H1 (cell line): ENCODE data around the gene OR2H1. TPM values are rescaled to one million over a fixed set of nuclear protein-coding genes. Genes with fewer than 3 reads are reported as not detected.
"Not testable (repeated sequence)": the region's sequence is repeated elsewhere in the genome, so short reads cannot be mapped to it uniquely, and the experiment has no call there.

Experiments used
- CTCF ChIA-PET: fragments of 300-600 bp; sonication (Branson Sonifier 250); formaldehyde crosslinking; loops from one replicate; lab custom pipeline; 2021; ENCODE audit not compliant: partially characterized antibody; lab: Charles Lee
- POLR2A ChIA-PET: fragments of 300-600 bp; sonication (Branson Sonifier 250); formaldehyde crosslinking; loops from one replicate; lab custom pipeline; 2021; ENCODE audit warnings: inconsistent platforms; ENCODE audit not compliant: partially characterized antibody; lab: Charles Lee
- DNase-seq, 2 experiments: peaks; one replicate each; pipeline versions ENCODE4 v3.0.0 to v3.0.0-alpha.2; 2010 to 2022; ENCODE audit warnings: low spot score in 2 of 2, low read depth in 1 of 2, mixed read lengths in 1 of 2
- FAIRE-seq: peaks from 2 replicates; lab custom pipeline; 2011; peaks lifted over from hg19 to GRCh38; lab: Jason Lieb, UNC
- H2AFZ ChIP-seq: 2 replicates; pipeline ENCODE4 v1.8.1; 2012; ENCODE audit warnings: low read length, inconsistent platforms
- H2AK5ac ChIP-seq: 2 replicates; pipeline ENCODE4 v1.6.1; 2013; ENCODE audit warnings: low read depth, low read length
- H2BK120ac ChIP-seq: replicated peaks from 2 replicates; pipeline ENCODE3; 2013; ENCODE audit warnings: low read depth, low read length, inconsistent platforms
- H2BK12ac ChIP-seq: 2 replicates; pipeline ENCODE4 v1.6.1; 2013; ENCODE audit warnings: low read depth, low read length
- H2BK15ac ChIP-seq: 2 replicates; pipeline ENCODE4 v1.6.1; 2013; ENCODE audit warnings: low read length
- H2BK20ac ChIP-seq: 2 replicates; pipeline ENCODE4 v1.6.1; 2013; ENCODE audit warnings: low read length
- H2BK5ac ChIP-seq: 2 replicates; pipeline ENCODE4 v1.6.1; 2013; ENCODE audit warnings: low read depth, low read length
- H3K14ac ChIP-seq: 2 replicates; pipeline ENCODE4 v1.6.1; 2013; ENCODE audit warnings: inconsistent platforms; ENCODE audit not compliant: insufficient read length
- H3K18ac ChIP-seq: 2 replicates; pipeline ENCODE4 v1.6.1; 2013; ENCODE audit warnings: low read length; ENCODE audit errors: extremely low read depth
- H3K23ac ChIP-seq: 2 replicates; pipeline ENCODE4 v1.6.1; 2013; ENCODE audit warnings: inconsistent platforms; ENCODE audit not compliant: insufficient read length
- H3K23me2 ChIP-seq: 2 replicates; pipeline ENCODE4 v1.6.1; 2013; ENCODE audit warnings: low read depth, low read length
- H3K27ac ChIP-seq: 2 replicates; pipeline ENCODE4 v1.6.1; 2011; ENCODE audit warnings: low read depth, low read length, inconsistent platforms
- H3K27me3 ChIP-seq, 4 experiments: replicated peaks in 1 of 4; 1 replicate in 1 of 4; 2 replicates in 3 of 4; pipeline versions ENCODE4 v1.6.1 to v1.8.1; 2011 to 2013; ENCODE audit warnings: low read length in 3 of 4, mild to moderate bottlenecking in 3 of 4, inconsistent platforms in 2 of 4, mixed read lengths in 2 of 4, moderate library complexity in 1 of 4; ENCODE audit not compliant: control insufficient read depth in 3 of 4, insufficient read depth in 3 of 4; ENCODE audit errors: extremely low read depth in 1 of 4
- H3K36me3 ChIP-seq, 4 experiments: 2 replicates each; pipeline versions ENCODE4 v1.6.1 to v1.8.1; 2011 to 2013; ENCODE audit warnings: mild to moderate bottlenecking in 4 of 4, low read length in 3 of 4, moderate library complexity in 2 of 4, control low read depth in 1 of 4, inconsistent platforms in 1 of 4; ENCODE audit not compliant: insufficient read depth in 4 of 4, control insufficient read depth in 2 of 4
- H3K4ac ChIP-seq: replicated peaks from 2 replicates; pipeline ENCODE3; 2013; ENCODE audit warnings: low read length, low read depth, mixed read lengths, inconsistent platforms; ENCODE audit not compliant: insufficient read length
- H3K4me1 ChIP-seq, 4 experiments: replicated peaks in 1 of 4; 1 replicate in 1 of 4; 2 replicates in 3 of 4; pipeline versions ENCODE4 v1.6.1 to v1.8.1; 2011 to 2013; ENCODE audit warnings: low read length in 3 of 4, inconsistent platforms in 2 of 4, mixed read lengths in 1 of 4; ENCODE audit not compliant: insufficient read depth in 4 of 4, control insufficient read depth in 3 of 4
- H3K4me2 ChIP-seq, 2 experiments: 2 replicates each; pipeline versions ENCODE4 v1.6.1 to v1.8.1; 2011 to 2013; ENCODE audit warnings: low read depth in 2 of 2, low read length in 2 of 2, control low read depth in 1 of 2, inconsistent platforms in 1 of 2, mild to moderate bottlenecking in 1 of 2; ENCODE audit not compliant: insufficient read depth in 1 of 2
- H3K4me3 ChIP-seq, 4 experiments: fragments of 200-600, 300-600 bp in 1 of 4; sonication (generic), shearing (Covaris generic), sonication (Bioruptor Twin) in 1 of 4; 2 replicates each; pipeline versions ENCODE4 v1.5.1 to v1.8.1; 2011 to 2016; ENCODE audit warnings: low read length in 4 of 4, low read depth in 3 of 4, control low read depth in 2 of 4, inconsistent platforms in 2 of 4, mild to moderate bottlenecking in 2 of 4, mixed read lengths in 1 of 4, moderate library complexity in 1 of 4; ENCODE audit not compliant: insufficient read depth in 2 of 4; ENCODE audit errors: extremely low read depth in 1 of 4
- H3K56ac ChIP-seq: replicated peaks from 2 replicates; pipeline ENCODE3; 2013; ENCODE audit warnings: low read depth, mild to moderate bottlenecking, mixed read lengths, low read length, inconsistent platforms; ENCODE audit not compliant: insufficient read length
- H3K79me1 ChIP-seq: 2 replicates; pipeline ENCODE4 v1.6.1; 2013; ENCODE audit warnings: low read depth, low read length, control low read depth
- H3K79me2 ChIP-seq, 2 experiments: 2 replicates each; pipeline versions ENCODE4 v1.6.1 to v1.8.1; 2012 to 2013; ENCODE audit warnings: low read length in 2 of 2, mild to moderate bottlenecking in 2 of 2, inconsistent platforms in 1 of 2; ENCODE audit not compliant: insufficient read depth in 2 of 2, control insufficient read depth in 1 of 2
- H3K9ac ChIP-seq, 4 experiments: replicated peaks in 1 of 4; 1 replicate in 1 of 4; 2 replicates in 3 of 4; pipeline versions ENCODE4 v1.6.1 to v1.8.1; 2011 to 2013; ENCODE audit warnings: low read depth in 3 of 4, low read length in 3 of 4, control low read depth in 2 of 4, mild to moderate bottlenecking in 2 of 4, moderate library complexity in 2 of 4, inconsistent platforms in 1 of 4; ENCODE audit errors: extremely low read depth in 1 of 4
- H3K9me3 ChIP-seq, 2 experiments: 2 replicates each; pipeline versions ENCODE4 v1.6.1 to v1.8.1; 2012 to 2013; ENCODE audit warnings: mild to moderate bottlenecking in 2 of 2, moderate library complexity in 2 of 2, control low read depth in 1 of 2, inconsistent platforms in 1 of 2, low read depth in 1 of 2, low read length in 1 of 2, mixed read lengths in 1 of 2; ENCODE audit not compliant: insufficient read depth in 2 of 2
- H4K20me1 ChIP-seq, 2 experiments: replicated peaks in 1 of 2; 2 replicates each; pipeline versions ENCODE3 to v1.8.1; 2011 to 2013; ENCODE audit warnings: inconsistent platforms in 2 of 2, low read length in 2 of 2, mild to moderate bottlenecking in 1 of 2; ENCODE audit not compliant: insufficient read depth in 2 of 2, control insufficient read depth in 1 of 2
- H4K5ac ChIP-seq: 2 replicates; pipeline ENCODE4 v1.6.1; 2013; ENCODE audit warnings: low read length, low read depth, mixed read lengths, inconsistent platforms; ENCODE audit not compliant: insufficient read length
- H4K8ac ChIP-seq: 2 replicates; pipeline ENCODE4 v1.8.0; 2013; ENCODE audit warnings: mild to moderate bottlenecking, moderate library complexity, low read length, inconsistent platforms; ENCODE audit not compliant: insufficient read depth; ENCODE audit errors: extremely low read depth
- H4K91ac ChIP-seq: replicated peaks from 2 replicates; pipeline ENCODE3; 2013; ENCODE audit warnings: low read length, mixed read lengths, inconsistent platforms; ENCODE audit not compliant: insufficient read length
- WGBS, 2 experiments: shearing (Covaris generic) in 1 of 2; methylation state at CpG; one replicate each; pipeline versions ENCODE4 v1.1.6 to v1.1.7; 2013 to 2015; ENCODE audit warnings: low lambda C conversion rate in 2 of 2, mixed read lengths in 2 of 2, inconsistent platforms in 1 of 2, low coverage in 1 of 2, missing lambda C conversion rate in 1 of 2; ENCODE audit not compliant: insufficient replicate concordance in 2 of 2, insufficient coverage in 1 of 2, insufficient read length in 1 of 2; ENCODE audit errors: extremely low coverage in 1 of 2, missing lambda C conversion rate in 1 of 2; 5-methylcytosine and 5-hydroxymethylcytosine counted together
- polyA plus RNA-seq, 7 experiments: library from polyadenylated mRNA; depleted of rRNA in 3 of 7; stranded (reverse) in 5 of 7; unstranded in 2 of 7; fragments of >200 nt in 5 of 7; fragments of 200-250 nt in 2 of 7; gene quantifications; 1 replicate in 5 of 7; 2 replicates in 1 of 7; 4 replicates in 1 of 7; pipeline versions ENCODE4 v1.2.1 to v1.2.3, GENCODE V29; 2011 to 2013; ENCODE audit warnings: missing spikeins in 2 of 7, mixed read lengths in 2 of 7
- total RNA-seq: library from RNA; stranded (reverse); fragmentation: NEBNext Ultra II Directional; extraction: Animal tissue kit (Norgen Biotek cat#: 25700); gene quantifications from 2 replicates; pipeline ENCODE4 v1.2.1, GENCODE V29; 2021

OR2H1 gene
- total and polyA plus RNA-seq, 2 of the 8 experiments (the other 6 are each of a cell fraction or from before 2014, with no cell fraction given): not detected

DNA sequence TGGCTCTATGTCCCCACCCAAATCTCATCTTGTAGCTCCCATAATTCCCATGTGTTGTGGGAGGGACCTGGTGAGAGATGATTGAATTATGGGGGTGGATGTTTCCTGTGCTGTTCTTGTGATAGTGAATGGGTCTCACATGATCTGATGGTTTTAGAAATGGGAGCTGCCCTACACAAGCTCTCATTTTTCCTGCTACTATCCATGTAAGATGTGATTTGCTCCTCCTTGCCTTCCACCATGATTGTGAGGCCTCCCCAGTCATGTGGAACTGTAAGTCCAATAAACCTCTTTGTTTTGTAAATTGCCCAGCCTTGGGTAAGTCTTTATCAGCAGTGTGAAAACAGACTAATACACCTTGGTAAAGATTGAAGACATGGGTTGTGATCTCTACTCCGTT, 12.9 kb upstream of the OR2H1 start:
- H3K9me3 ChIP-seq, H3K23ac ChIP-seq, FAIRE-seq, H4K8ac ChIP-seq, H2BK12ac ChIP-seq, H4K91ac ChIP-seq, H3K56ac ChIP-seq, H3K4ac ChIP-seq, H3K18ac ChIP-seq, H2BK5ac ChIP-seq, DNase-seq, H2BK15ac ChIP-seq, H3K14ac ChIP-seq, H3K4me1 ChIP-seq, H3K4me3 ChIP-seq, POLR2A ChIA-PET, H3K4me2 ChIP-seq, H2BK20ac ChIP-seq, H3K9ac ChIP-seq, H4K5ac ChIP-seq, H3K79me2 ChIP-seq, H3K79me1 ChIP-seq, H2AK5ac ChIP-seq, H3K27ac ChIP-seq, H3K23me2 ChIP-seq, H3K27me3 ChIP-seq, H2AFZ ChIP-seq, H3K36me3 ChIP-seq, H4K20me1 ChIP-seq, H2BK120ac ChIP-seq: not testable (repeated sequence)
- WGBS, 2 experiments: 83% methylated on average over 1 of the region's 1 CpG; no CpG with 5 or more reads in 1 of the 2 experiments
- CTCF ChIA-PET: interaction anchor here (0.7 to 1.5 kb wide), 4 partner anchors 8 to 145 kb away, joined by 3 to 7 read pairs (median 5); partner anchors contain the start of genes OR11A1 and OR2H1
